Thymus (tissue), 11 donors: ENCODE measurements around the gene TRIM26. TPM values are rescaled to one million over a fixed set of nuclear protein-coding genes. Genes with fewer than 3 reads are reported as not detected.

Experiments
- DNase-seq, 9 donors: peaks; one replicate each; pipeline ENCODE4 v3.0.0-alpha.2; 2013; ENCODE audit warnings: low spot score in 9 of 9, low read depth in 6 of 9, missing footprints in 1 of 9
- H3K27ac ChIP-seq, 2 donors: one replicate each; pipeline ENCODE4 v1.5.1; 2013; ENCODE audit warnings: control low read depth in 1 of 2, low read depth in 1 of 2, low read length in 1 of 2, mild to moderate bottlenecking in 1 of 2, moderate library complexity in 1 of 2
- H3K27me3 ChIP-seq, 2 donors: one replicate each; pipeline ENCODE4 v1.5.1; 2013; ENCODE audit warnings: low read length in 1 of 2; ENCODE audit not compliant: control insufficient read depth in 2 of 2, insufficient read depth in 1 of 2
- H3K36me3 ChIP-seq, 2 donors: one replicate each; pipeline ENCODE4 v1.5.1; 2013; ENCODE audit warnings: low read length in 1 of 2, mild to moderate bottlenecking in 1 of 2, moderate library complexity in 1 of 2; ENCODE audit not compliant: control insufficient read depth in 2 of 2, insufficient read depth in 2 of 2
- H3K4me1 ChIP-seq, 2 donors: one replicate each; pipeline ENCODE4 v1.5.1; 2013; ENCODE audit warnings: low read length in 2 of 2; ENCODE audit not compliant: control insufficient read depth in 2 of 2, insufficient read depth in 2 of 2
- H3K4me3 ChIP-seq, 2 donors: one replicate each; pipeline ENCODE4 v1.5.1; 2013; ENCODE audit warnings: low read length in 2 of 2, control low read depth in 1 of 2, mild to moderate bottlenecking in 1 of 2
- H3K9me3 ChIP-seq, 2 donors: one replicate each; pipeline ENCODE4 v1.5.1; 2013; ENCODE audit warnings: low read length in 1 of 2, mild to moderate bottlenecking in 1 of 2; ENCODE audit not compliant: control insufficient read depth in 2 of 2, insufficient read depth in 1 of 2
- WGBS: extraction: QIAGEN DNeasy Blood & Tissue Kit; methylation state at CpG from one replicate; pipeline ENCODE4 v1.1.7; 2013; 5-methylcytosine and 5-hydroxymethylcytosine counted together
- polyA plus RNA-seq: library from polyadenylated mRNA; stranded (reverse); fragments of 200-250 nt; gene quantifications from one replicate; pipeline ENCODE4 v1.2.3, GENCODE V29; 2013
- total RNA-seq: library from RNA; stranded (reverse); fragments of 120-200 nt; gene quantifications from one replicate; pipeline ENCODE4 v1.2.4, GENCODE V29; 2013
- donor health status: healthy.

Gene TRIM26
- total and polyA plus RNA-seq, 2 donors = 19.7 to 31.3 TPM

- Histone ChIP-seq H3K9me3 (peaks cover 0 to 9% of the 10 kb centered on the region in 2 donors), H3K27ac (no peak overlapping the region), H3K4me1 (no peaks in the 10 kb centered on the region), H3K27me3 (no peaks in the 10 kb centered on the region), H3K36me3 (peaks cover 53 to 59% of the 10 kb centered on the region in 2 donors), H3K4me3 (no peak overlapping the region)
- 98% methylated on average over 20 of the region's 20 CpGs for WGBS
- no peak for DNase-seq
Observed at GRCh38 chr6:30185846-30186484, 27.2 kb downstream of the TRIM26 start.

GRCh38 chr6:30184417-30185031 is 28.7 kb downstream of the TRIM26 start:
- H3K27ac ChIP-seq = no peak overlapping the region
- H3K4me3 ChIP-seq = no peak overlapping the region
- 96% methylated on average over 5 of the region's 5 CpGs for WGBS
- H3K4me1 ChIP-seq = no peaks in the 10 kb centered on the region
- H3K36me3 ChIP-seq = peaks cover 39 to 45% of the 10 kb centered on the region in 2 donors
- DNase-seq = no peak
- no peaks in the 10 kb centered on the region for H3K27me3 ChIP-seq
- peaks cover 0 to 9% of the 10 kb centered on the region in 2 donors for H3K9me3 ChIP-seq

DNA sequence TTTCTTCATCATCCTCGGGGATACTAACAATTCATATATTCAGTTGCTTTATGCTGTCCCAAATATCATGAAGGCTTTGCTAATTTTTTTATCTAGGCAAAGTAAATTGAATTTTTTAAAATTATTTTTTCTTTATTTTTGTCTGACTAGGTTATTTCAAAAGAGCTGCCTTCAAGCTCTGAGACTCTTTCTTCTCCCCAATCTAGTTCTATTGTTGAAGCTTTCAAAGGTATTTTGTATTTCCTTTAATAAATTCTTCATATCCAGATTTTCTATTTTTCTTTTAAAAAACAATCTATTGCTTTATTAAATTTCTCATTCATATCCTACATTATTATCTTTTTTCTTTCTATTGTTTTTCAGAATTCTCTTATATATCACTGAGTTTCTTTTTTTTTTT is 33.1 kb downstream of the TRIM26 start:
- Histone ChIP-seq H3K27me3 (peaks cover 0 to 11% of the 10 kb centered on the region in 2 donors), H3K36me3 (peaks cover 9 to 10% of the 10 kb centered on the region in 2 donors), H3K4me1 (no peaks in the 10 kb centered on the region), H3K9me3 (peaks cover 0 to 9% of the 10 kb centered on the region in 2 donors), H3K4me3 (no peak overlapping the region), H3K27ac (no peak overlapping the region)
- no peak for DNase-seq
- 99% methylated on average over 1 of the region's 1 CpG for WGBS

DNA sequence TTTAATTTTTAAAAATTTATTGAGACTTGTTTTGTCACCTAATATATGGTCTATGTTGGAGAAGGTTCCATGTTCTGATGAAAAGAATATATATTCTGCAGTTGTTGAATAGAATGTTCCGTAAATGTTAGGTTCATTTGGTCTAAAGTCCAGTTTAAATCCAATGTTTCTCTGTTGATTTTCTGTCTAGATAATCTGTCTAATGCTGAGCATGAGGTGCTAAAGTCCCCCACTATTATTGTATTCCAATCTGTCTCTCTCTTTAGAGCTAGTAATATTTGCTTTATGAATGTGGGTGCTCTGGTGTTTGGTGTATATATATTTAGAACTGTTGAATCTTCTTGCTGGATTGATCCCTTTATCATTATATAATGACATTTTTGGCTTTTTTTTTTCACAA is 34.4 kb downstream of the TRIM26 start:
- H3K4me3 ChIP-seq = no peak overlapping the region
- WGBS = 42% methylated on average over 1 of the region's 1 CpG
- H3K27me3 ChIP-seq = peaks cover 0 to 21% of the 10 kb centered on the region in 2 donors
- no peaks in the 10 kb centered on the region for H3K36me3 ChIP-seq
- no peak overlapping the region for H3K27ac ChIP-seq
- H3K9me3 ChIP-seq = peaks cover 0 to 9% of the 10 kb centered on the region in 2 donors
- no peaks in the 10 kb centered on the region for H3K4me1 ChIP-seq
- DNase-seq = no peak

DNA sequence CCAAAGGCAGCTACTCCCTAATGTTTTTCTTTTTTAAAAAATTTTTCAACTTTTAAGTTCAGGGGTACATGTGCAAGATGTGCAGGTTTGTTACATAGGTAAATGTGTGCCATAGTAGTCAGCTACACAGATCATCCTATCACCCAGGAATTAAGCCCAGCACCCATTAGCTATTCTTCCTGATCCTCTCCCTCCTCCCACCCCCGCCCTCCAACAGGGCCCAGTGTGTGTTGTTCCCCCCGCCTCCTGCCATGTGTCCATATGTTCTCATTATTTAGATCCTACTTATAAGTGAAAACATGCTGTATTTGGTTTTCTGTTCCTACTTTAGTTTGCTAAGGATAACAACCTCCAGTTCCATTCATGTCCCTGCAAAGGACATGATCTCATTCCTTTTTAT is 37.4 kb downstream of the TRIM26 start:
- Histone ChIP-seq H3K27me3 (peaks cover 20 to 52% of the 10 kb centered on the region in 2 donors), H3K4me3 (no peak overlapping the region), H3K27ac (no peak overlapping the region), H3K4me1 (peaks cover 0 to 4% of the 10 kb centered on the region in 2 donors), H3K9me3 (no peaks in the 10 kb centered on the region), H3K36me3 (no peaks in the 10 kb centered on the region)
- DNase-seq = no peak
- WGBS = 87% methylated on average over 2 of the region's 2 CpGs

GRCh38 chr6:30172681-30173080 is 40.5 kb downstream of the TRIM26 start:
- DNase-seq = no peak
- H3K27ac ChIP-seq = no peak overlapping the region
- 93% methylated on average over 4 of the region's 4 CpGs for whole genome bisulfite sequencing
- no peaks in the 10 kb centered on the region for H3K9me3 ChIP-seq
- H3K4me3 ChIP-seq = no peak overlapping the region
- no peaks in the 10 kb centered on the region for H3K36me3 ChIP-seq
- H3K4me1 ChIP-seq = peaks cover 0 to 4% of the 10 kb centered on the region in 2 donors
- peaks cover 22 to 62% of the 10 kb centered on the region in 2 donors for H3K27me3 ChIP-seq

GRCh38 chr6:30171677-30172471 is 41.3 kb downstream of the TRIM26 start:
- H3K4me3 ChIP-seq = no peak overlapping the region
- H3K27me3 ChIP-seq = peaks cover 22 to 57% of the 10 kb centered on the region in 2 donors
- H3K9me3 ChIP-seq = no peaks in the 10 kb centered on the region
- peaks cover 0 to 4% of the 10 kb centered on the region in 2 donors for H3K4me1 ChIP-seq
- DNase-seq = no peak
- no peak overlapping the region for H3K27ac ChIP-seq
- WGBS = 5% methylated on average over 62 of the region's 62 CpGs
- H3K36me3 ChIP-seq = no peaks in the 10 kb centered on the region

DNA sequence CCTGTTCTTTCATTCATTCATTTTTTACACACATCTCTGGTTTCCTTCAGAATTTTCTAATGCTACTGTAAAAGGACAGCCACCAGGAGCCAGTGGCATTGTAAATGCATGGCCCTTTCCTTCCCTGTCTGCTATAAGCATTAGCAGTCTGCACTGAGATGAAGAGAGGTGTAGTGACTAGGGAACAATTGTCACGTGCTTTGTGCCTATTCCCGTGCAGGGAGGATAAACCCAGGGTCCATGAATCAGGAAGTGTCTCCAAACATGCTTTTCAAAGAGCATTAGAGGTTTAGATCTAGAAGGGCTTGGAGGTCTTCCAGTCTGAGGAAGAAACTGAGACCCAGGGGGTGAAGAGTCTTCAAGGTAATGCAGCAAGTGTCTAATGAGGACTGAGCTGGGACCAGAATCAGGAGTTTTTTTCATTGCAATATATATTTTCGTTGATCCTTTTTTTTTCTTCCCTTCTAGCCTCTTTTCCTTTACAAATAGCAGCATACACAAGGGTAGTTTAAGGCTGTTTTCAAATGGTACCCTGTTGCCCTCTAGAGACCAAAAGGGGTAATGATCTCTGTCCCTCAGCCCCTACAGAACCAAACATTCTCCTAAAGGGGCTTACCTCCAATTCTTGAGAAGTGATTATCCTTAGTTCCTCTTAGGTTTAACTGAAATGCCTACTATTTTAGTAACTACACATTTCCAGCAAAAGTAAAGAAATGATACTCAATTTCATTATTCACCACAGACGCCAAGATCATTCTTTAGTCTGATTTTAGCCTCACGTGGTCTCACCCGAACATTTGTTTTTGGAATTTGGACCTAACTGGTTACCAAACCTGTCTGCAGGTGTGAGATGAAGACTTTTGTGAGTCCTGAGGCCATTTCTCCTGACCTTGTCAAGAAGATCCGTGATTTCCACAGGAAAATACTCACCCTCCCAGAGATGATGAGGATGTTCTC is 43.3 kb downstream of the TRIM26 start:
- DNase-seq = peak in 8 of 9 donors; percentile 10 to 58 (median 28)
- WGBS = 28% methylated on average over 7 of the region's 7 CpGs

More for the DNA sequence above, 43.3 kb downstream of the TRIM26 start:
- no peak overlapping the region for H3K27ac ChIP-seq
- H3K36me3 ChIP-seq = no peaks in the 10 kb centered on the region
- no peaks in the 10 kb centered on the region for H3K9me3 ChIP-seq
- no peak overlapping the region for H3K4me3 ChIP-seq
- H3K27me3 ChIP-seq = peaks cover 22 to 52% of the 10 kb centered on the region in 2 donors
- H3K4me1 ChIP-seq = peaks cover 0 to 4% of the 10 kb centered on the region in 2 donors
